H9 (cell line): Measurements from ENCODE around the gene SETD3. TPM values are rescaled to one million over a fixed set of nuclear protein-coding genes. Genes with fewer than 3 reads are reported as not detected.

Experiments used
- DNase-seq: peaks from one replicate; pipeline ENCODE4 v3.0.0-alpha.2; 2017
- H2AFZ ChIP-seq: one replicate; pipeline ENCODE4 v1.6.1; 2013; ENCODE audit warnings: mild to moderate bottlenecking, low read length, control low read depth, moderate library complexity
- H2AK5ac ChIP-seq: 2 replicates; pipeline ENCODE4 v1.6.1; 2013; ENCODE audit warnings: low read length, control low read depth, mixed read lengths; ENCODE audit not compliant: insufficient read length
- H2BK120ac ChIP-seq: one replicate; pipeline ENCODE4 v1.6.1; 2013; ENCODE audit warnings: low read depth, mild to moderate bottlenecking, low read length, control low read depth, inconsistent platforms; ENCODE audit not compliant: poor library complexity, severe bottlenecking
- H2BK12ac ChIP-seq: 2 replicates; pipeline ENCODE4 v1.6.1; 2013; ENCODE audit warnings: low read length, control low read depth, mixed read lengths, low read depth; ENCODE audit not compliant: insufficient read length
- H2BK15ac ChIP-seq: 2 replicates; pipeline ENCODE4 v1.6.1; 2013; ENCODE audit warnings: low read depth, low read length, control low read depth
- H2BK20ac ChIP-seq: one replicate; pipeline ENCODE4 v1.6.1; 2013; ENCODE audit warnings: low read depth, mild to moderate bottlenecking, low read length, control low read depth, inconsistent platforms; ENCODE audit not compliant: poor library complexity, severe bottlenecking
- H2BK5ac ChIP-seq: 2 replicates; pipeline ENCODE4 v1.6.1; 2013; ENCODE audit warnings: low read length, control low read depth, mixed read lengths; ENCODE audit not compliant: insufficient read length
- H3K14ac ChIP-seq: 2 replicates; pipeline ENCODE4 v1.6.1; 2013; ENCODE audit warnings: low read length, control low read depth; ENCODE audit not compliant: insufficient read depth
- H3K18ac ChIP-seq: 2 replicates; pipeline ENCODE4 v1.6.1; 2013; ENCODE audit warnings: low read depth, mild to moderate bottlenecking, mixed read lengths, low read length, control low read depth; ENCODE audit not compliant: insufficient read length
- H3K23ac ChIP-seq: 2 replicates; pipeline ENCODE4 v1.6.1; 2013; ENCODE audit warnings: low read length, control low read depth, mixed read lengths, low read depth; ENCODE audit not compliant: insufficient read length
- H3K23me2 ChIP-seq: 2 replicates; pipeline ENCODE4 v1.6.1; 2013; ENCODE audit warnings: low read depth, mild to moderate bottlenecking, mixed read lengths, low read length, control low read depth; ENCODE audit not compliant: insufficient read length, poor library complexity, severe bottlenecking
- H3K27ac ChIP-seq: 2 replicates; pipeline ENCODE4 v1.5.1; 2013; ENCODE audit warnings: low read length, control low read depth, mixed read lengths, low read depth; ENCODE audit not compliant: insufficient read length
- H3K27me3 ChIP-seq: 2 replicates; pipeline ENCODE4 v1.6.1; 2013; ENCODE audit warnings: low read length, control low read depth, inconsistent platforms; ENCODE audit not compliant: insufficient read depth
- H3K4ac ChIP-seq: 2 replicates; pipeline ENCODE4 v1.6.1; 2013; ENCODE audit warnings: low read depth, mild to moderate bottlenecking, control low read depth, inconsistent platforms, low read length, moderate library complexity
- H3K4me1 ChIP-seq: 2 replicates; pipeline ENCODE4 v1.6.1; 2013; ENCODE audit warnings: low read length, control low read depth, inconsistent platforms; ENCODE audit not compliant: insufficient read depth
- H3K4me2 ChIP-seq: 2 replicates; pipeline ENCODE4 v1.6.1; 2013; ENCODE audit warnings: low read length, control low read depth, mixed read lengths; ENCODE audit not compliant: insufficient read length, insufficient read depth
- H3K56ac ChIP-seq: 2 replicates; pipeline ENCODE4 v1.6.1; 2013; ENCODE audit warnings: low read depth, mild to moderate bottlenecking, mixed read lengths, low read length, control low read depth; ENCODE audit not compliant: insufficient read length
- H3K79me1 ChIP-seq: 2 replicates; pipeline ENCODE4 v1.6.1; 2013; ENCODE audit warnings: low read depth, mild to moderate bottlenecking, moderate library complexity, low read length, control low read depth, inconsistent platforms; ENCODE audit not compliant: insufficient read depth, poor library complexity, severe bottlenecking
- H3K79me2 ChIP-seq: 2 replicates; pipeline ENCODE4 v1.6.1; 2013; ENCODE audit warnings: low read length, control low read depth, inconsistent platforms; ENCODE audit not compliant: insufficient read depth
- H3K9ac ChIP-seq: 2 replicates; pipeline ENCODE4 v1.6.1; 2013; ENCODE audit warnings: low read length, control low read depth, mixed read lengths; ENCODE audit not compliant: insufficient read length; ENCODE audit errors: extremely low read depth
- H3K9me3 ChIP-seq: one replicate; pipeline ENCODE4 v1.6.1; 2013; ENCODE audit warnings: low read depth, low read length, inconsistent platforms; ENCODE audit not compliant: control insufficient read depth
- H3T11ph ChIP-seq: one replicate; pipeline ENCODE4 v1.6.1; 2013; ENCODE audit warnings: mild to moderate bottlenecking, low read length, control low read depth, inconsistent platforms
- H4K20me1 ChIP-seq: one replicate; pipeline ENCODE4 v1.6.1; 2013; ENCODE audit not compliant: control insufficient read depth, insufficient read length, insufficient read depth
- H4K5ac ChIP-seq: 2 replicates; pipeline ENCODE4 v1.6.1; 2013; ENCODE audit warnings: low read depth, mild to moderate bottlenecking, mixed read lengths, low read length, control low read depth; ENCODE audit not compliant: insufficient read length
- H4K8ac ChIP-seq: replicated peaks from 2 replicates; pipeline ENCODE4 v1.6.1; 2013; ENCODE audit warnings: low read length, control low read depth, mixed read lengths, low read depth; ENCODE audit not compliant: insufficient read length
- H4K91ac ChIP-seq: 2 replicates; pipeline ENCODE4 v1.6.1; 2013; ENCODE audit warnings: low read depth, mild to moderate bottlenecking, moderate library complexity, mixed read lengths, low read length, control low read depth; ENCODE audit not compliant: insufficient read length
- H3K27ac Mint-ChIP-seq, 3 experiments: 2 replicates in 2 of 3; 3 replicates in 1 of 3; pipeline ENCODE4 v1.8.0; 2020 to 2021; ENCODE audit warnings: mixed read lengths in 3 of 3, mild to moderate bottlenecking in 1 of 3, moderate library complexity in 1 of 3
- H3K27me3 Mint-ChIP-seq: 2 replicates; pipeline ENCODE4 v1.8.0; 2021; ENCODE audit warnings: low read depth, mild to moderate bottlenecking, moderate library complexity, mixed read lengths
- H3K36me3 Mint-ChIP-seq, 3 experiments: 2 replicates in 2 of 3; 3 replicates in 1 of 3; pipeline ENCODE4 v1.8.0; 2020 to 2021; ENCODE audit warnings: low read depth in 3 of 3, mixed read lengths in 3 of 3; ENCODE audit not compliant: insufficient read depth in 1 of 3
- H3K4me1 Mint-ChIP-seq, 2 experiments: 2 replicates each; pipeline ENCODE4 v1.8.0; 2020; ENCODE audit warnings: mixed read lengths in 2 of 2
- H3K4me3 Mint-ChIP-seq, 2 experiments: 2 replicates in 1 of 2; 3 replicates in 1 of 2; pipeline ENCODE4 v1.8.0; 2020 to 2021; ENCODE audit warnings: mild to moderate bottlenecking in 2 of 2, mixed read lengths in 2 of 2, moderate library complexity in 1 of 2
- H3K9me3 Mint-ChIP-seq, 2 experiments: 2 replicates in 1 of 2; 3 replicates in 1 of 2; pipeline ENCODE4 v1.8.0; 2020; ENCODE audit warnings: mild to moderate bottlenecking in 2 of 2, mixed read lengths in 2 of 2, moderate library complexity in 1 of 2
- CTCF ChIP-seq: fragments of 200-600 bp; sonication (generic); conservative IDR thresholded peaks from 3 replicates; pipeline ENCODE4 v1.8.0; 2021; ENCODE audit warnings: antibody characterized with exemption, mild to moderate bottlenecking
- whole genome bisulfite sequencing: extraction: QIAGEN DNeasy Blood & Tissue Kit; methylation state at CpG from one replicate; pipeline ENCODE4 v1.1.7; 2013; ENCODE audit warnings: missing lambda C conversion rate, low lambda C conversion rate, mixed read lengths; ENCODE audit not compliant: insufficient read length; ENCODE audit errors: extremely low coverage; 5-methylcytosine and 5-hydroxymethylcytosine counted together
- total RNA-seq: library from RNA; stranded (reverse); gene quantifications from 2 replicates; pipeline ENCODE4 v1.2.1, GENCODE V29; 2021

The SETD3 gene
- total RNA-seq, 1 experiment from 2014 or later = 56.7 TPM

DNA sequence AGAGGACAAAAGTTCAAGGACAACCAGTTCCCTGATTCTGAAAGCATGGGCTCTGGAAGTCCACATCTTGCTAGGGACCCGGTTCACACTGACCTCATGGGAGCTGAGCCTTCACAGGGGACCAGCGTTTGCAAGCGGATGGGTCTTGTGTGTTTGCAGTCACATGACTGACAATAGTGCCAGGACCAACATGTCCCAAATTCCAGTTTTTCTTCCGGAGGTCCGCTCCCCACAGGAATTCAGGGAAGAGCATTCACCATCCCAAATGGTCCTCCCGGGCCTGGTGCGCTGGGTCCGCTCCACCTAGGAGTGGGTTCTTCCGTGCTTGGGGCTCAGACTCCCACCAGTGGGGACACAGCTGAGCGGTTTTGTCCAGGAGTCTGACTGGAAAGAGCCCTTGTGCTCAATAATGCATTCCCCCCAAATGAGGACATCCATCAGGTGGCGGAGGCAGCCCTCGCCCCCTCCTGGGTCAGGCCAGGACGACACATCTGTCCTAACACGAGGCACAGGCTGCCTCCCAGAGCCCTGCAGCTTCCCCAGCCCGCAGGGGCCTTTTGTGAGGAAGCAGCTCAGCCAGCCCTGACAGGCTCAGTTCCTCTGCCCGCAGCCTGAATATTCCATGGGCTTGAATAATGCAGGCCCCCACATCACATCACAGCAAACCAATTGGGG lies 116.9 kb downstream of the SETD3 start:
- H3K4ac ChIP-seq = no peak overlapping the region
- DNase-seq = peak; percentile 63
- no peak overlapping the region for H2AK5ac ChIP-seq
- H3T11ph ChIP-seq = no peak overlapping the region
- Mint-ChIP-seq H3K4me3 (no peak overlapping the region), H3K27ac (peak overlapping the region in 1 of 3 experiments; percentile 56; a peak in 1 of 7 replicates), H3K36me3 (no peaks in the 10 kb centered on the region), H3K9me3 (no peaks in the 10 kb centered on the region), H3K27me3 (peaks cover 7% of the 10 kb centered on the region), H3K4me1 (peaks cover 19 to 25% of the 10 kb centered on the region in 2 experiments)
- no CpG with 5 or more reads among the region's 16 CpGs for WGBS
- no peaks in the 10 kb centered on the region for H3K4me1 ChIP-seq
- no peak overlapping the region for H3K27ac ChIP-seq
- no peak for TF ChIP-seq CTCF
- no peak overlapping the region for H2AFZ ChIP-seq
- no peaks in the 10 kb centered on the region for H4K20me1 ChIP-seq
- no peak overlapping the region for H2BK20ac ChIP-seq
- no peak overlapping the region for H4K91ac ChIP-seq
- H3K18ac ChIP-seq = no peak overlapping the region
- no peaks in the 10 kb centered on the region for H3K79me2 ChIP-seq
- no peak overlapping the region for H2BK5ac ChIP-seq
- no peak overlapping the region for H3K23ac ChIP-seq
- no peak overlapping the region for H3K56ac ChIP-seq
- H3K23me2 ChIP-seq = no peaks in the 10 kb centered on the region
- no peak overlapping the region for H4K8ac ChIP-seq
- H3K27me3 ChIP-seq = no peaks in the 10 kb centered on the region
- no peak overlapping the region for H3K9ac ChIP-seq
- no peak overlapping the region for H3K4me2 ChIP-seq
- H3K79me1 ChIP-seq = no peaks in the 10 kb centered on the region
- no peak overlapping the region for H2BK12ac ChIP-seq
- no peak overlapping the region for H3K14ac ChIP-seq
- no peak overlapping the region for H4K5ac ChIP-seq
- no peak overlapping the region for H2BK15ac ChIP-seq
- no peak overlapping the region for H2BK120ac ChIP-seq
- no peaks in the 10 kb centered on the region for H3K9me3 ChIP-seq
